H9 (cell line): ENCODE measurements around the gene MED17. TPM values are rescaled to one million over a fixed set of nuclear protein-coding genes. Genes with fewer than 3 reads are reported as not detected.

Experiments
- DNase-seq: peaks from one replicate; pipeline ENCODE4 v3.0.0-alpha.2; 2017
- H2AFZ ChIP-seq: one replicate; pipeline ENCODE4 v1.6.1; 2013; ENCODE audit warnings: mild to moderate bottlenecking, low read length, control low read depth, moderate library complexity
- H2AK5ac ChIP-seq: 2 replicates; pipeline ENCODE4 v1.6.1; 2013; ENCODE audit warnings: low read length, control low read depth, mixed read lengths; ENCODE audit not compliant: insufficient read length
- H2BK120ac ChIP-seq: one replicate; pipeline ENCODE4 v1.6.1; 2013; ENCODE audit warnings: low read depth, mild to moderate bottlenecking, low read length, control low read depth, inconsistent platforms; ENCODE audit not compliant: poor library complexity, severe bottlenecking
- H2BK12ac ChIP-seq: 2 replicates; pipeline ENCODE4 v1.6.1; 2013; ENCODE audit warnings: low read length, control low read depth, mixed read lengths, low read depth; ENCODE audit not compliant: insufficient read length
- H2BK15ac ChIP-seq: 2 replicates; pipeline ENCODE4 v1.6.1; 2013; ENCODE audit warnings: low read depth, low read length, control low read depth
- H2BK20ac ChIP-seq: one replicate; pipeline ENCODE4 v1.6.1; 2013; ENCODE audit warnings: low read depth, mild to moderate bottlenecking, low read length, control low read depth, inconsistent platforms; ENCODE audit not compliant: poor library complexity, severe bottlenecking
- H2BK5ac ChIP-seq: 2 replicates; pipeline ENCODE4 v1.6.1; 2013; ENCODE audit warnings: low read length, control low read depth, mixed read lengths; ENCODE audit not compliant: insufficient read length
- H3K14ac ChIP-seq: 2 replicates; pipeline ENCODE4 v1.6.1; 2013; ENCODE audit warnings: low read length, control low read depth; ENCODE audit not compliant: insufficient read depth
- H3K18ac ChIP-seq: 2 replicates; pipeline ENCODE4 v1.6.1; 2013; ENCODE audit warnings: low read depth, mild to moderate bottlenecking, mixed read lengths, low read length, control low read depth; ENCODE audit not compliant: insufficient read length
- H3K23ac ChIP-seq: 2 replicates; pipeline ENCODE4 v1.6.1; 2013; ENCODE audit warnings: low read length, control low read depth, mixed read lengths, low read depth; ENCODE audit not compliant: insufficient read length
- H3K23me2 ChIP-seq: 2 replicates; pipeline ENCODE4 v1.6.1; 2013; ENCODE audit warnings: low read depth, mild to moderate bottlenecking, mixed read lengths, low read length, control low read depth; ENCODE audit not compliant: insufficient read length, poor library complexity, severe bottlenecking
- H3K27ac ChIP-seq: 2 replicates; pipeline ENCODE4 v1.5.1; 2013; ENCODE audit warnings: low read length, control low read depth, mixed read lengths, low read depth; ENCODE audit not compliant: insufficient read length
- H3K27me3 ChIP-seq: 2 replicates; pipeline ENCODE4 v1.6.1; 2013; ENCODE audit warnings: low read length, control low read depth, inconsistent platforms; ENCODE audit not compliant: insufficient read depth
- H3K4ac ChIP-seq: 2 replicates; pipeline ENCODE4 v1.6.1; 2013; ENCODE audit warnings: low read depth, mild to moderate bottlenecking, control low read depth, inconsistent platforms, low read length, moderate library complexity
- H3K4me1 ChIP-seq: 2 replicates; pipeline ENCODE4 v1.6.1; 2013; ENCODE audit warnings: low read length, control low read depth, inconsistent platforms; ENCODE audit not compliant: insufficient read depth
- H3K4me2 ChIP-seq: 2 replicates; pipeline ENCODE4 v1.6.1; 2013; ENCODE audit warnings: low read length, control low read depth, mixed read lengths; ENCODE audit not compliant: insufficient read length, insufficient read depth
- H3K56ac ChIP-seq: 2 replicates; pipeline ENCODE4 v1.6.1; 2013; ENCODE audit warnings: low read depth, mild to moderate bottlenecking, mixed read lengths, low read length, control low read depth; ENCODE audit not compliant: insufficient read length
- H3K79me1 ChIP-seq: 2 replicates; pipeline ENCODE4 v1.6.1; 2013; ENCODE audit warnings: low read depth, mild to moderate bottlenecking, moderate library complexity, low read length, control low read depth, inconsistent platforms; ENCODE audit not compliant: insufficient read depth, poor library complexity, severe bottlenecking
- H3K79me2 ChIP-seq: 2 replicates; pipeline ENCODE4 v1.6.1; 2013; ENCODE audit warnings: low read length, control low read depth, inconsistent platforms; ENCODE audit not compliant: insufficient read depth
- H3K9ac ChIP-seq: 2 replicates; pipeline ENCODE4 v1.6.1; 2013; ENCODE audit warnings: low read length, control low read depth, mixed read lengths; ENCODE audit not compliant: insufficient read length; ENCODE audit errors: extremely low read depth
- H3K9me3 ChIP-seq: one replicate; pipeline ENCODE4 v1.6.1; 2013; ENCODE audit warnings: low read depth, low read length, inconsistent platforms; ENCODE audit not compliant: control insufficient read depth
- H3T11ph ChIP-seq: one replicate; pipeline ENCODE4 v1.6.1; 2013; ENCODE audit warnings: mild to moderate bottlenecking, low read length, control low read depth, inconsistent platforms
- H4K20me1 ChIP-seq: one replicate; pipeline ENCODE4 v1.6.1; 2013; ENCODE audit not compliant: control insufficient read depth, insufficient read length, insufficient read depth
- H4K5ac ChIP-seq: 2 replicates; pipeline ENCODE4 v1.6.1; 2013; ENCODE audit warnings: low read depth, mild to moderate bottlenecking, mixed read lengths, low read length, control low read depth; ENCODE audit not compliant: insufficient read length
- H4K8ac ChIP-seq: replicated peaks from 2 replicates; pipeline ENCODE4 v1.6.1; 2013; ENCODE audit warnings: low read length, control low read depth, mixed read lengths, low read depth; ENCODE audit not compliant: insufficient read length
- H4K91ac ChIP-seq: 2 replicates; pipeline ENCODE4 v1.6.1; 2013; ENCODE audit warnings: low read depth, mild to moderate bottlenecking, moderate library complexity, mixed read lengths, low read length, control low read depth; ENCODE audit not compliant: insufficient read length
- H3K27ac Mint-ChIP-seq, 3 experiments: 2 replicates in 2 of 3; 3 replicates in 1 of 3; pipeline ENCODE4 v1.8.0; 2020 to 2021; ENCODE audit warnings: mixed read lengths in 3 of 3, mild to moderate bottlenecking in 1 of 3, moderate library complexity in 1 of 3
- H3K27me3 Mint-ChIP-seq: 2 replicates; pipeline ENCODE4 v1.8.0; 2021; ENCODE audit warnings: low read depth, mild to moderate bottlenecking, moderate library complexity, mixed read lengths
- H3K36me3 Mint-ChIP-seq, 3 experiments: 2 replicates in 2 of 3; 3 replicates in 1 of 3; pipeline ENCODE4 v1.8.0; 2020 to 2021; ENCODE audit warnings: low read depth in 3 of 3, mixed read lengths in 3 of 3; ENCODE audit not compliant: insufficient read depth in 1 of 3
- H3K4me1 Mint-ChIP-seq, 2 experiments: 2 replicates each; pipeline ENCODE4 v1.8.0; 2020; ENCODE audit warnings: mixed read lengths in 2 of 2
- H3K4me3 Mint-ChIP-seq, 2 experiments: 2 replicates in 1 of 2; 3 replicates in 1 of 2; pipeline ENCODE4 v1.8.0; 2020 to 2021; ENCODE audit warnings: mild to moderate bottlenecking in 2 of 2, mixed read lengths in 2 of 2, moderate library complexity in 1 of 2
- H3K9me3 Mint-ChIP-seq, 2 experiments: 2 replicates in 1 of 2; 3 replicates in 1 of 2; pipeline ENCODE4 v1.8.0; 2020; ENCODE audit warnings: mild to moderate bottlenecking in 2 of 2, mixed read lengths in 2 of 2, moderate library complexity in 1 of 2
- CTCF ChIP-seq: fragments of 200-600 bp; sonication (generic); conservative IDR thresholded peaks from 3 replicates; pipeline ENCODE4 v1.8.0; 2021; ENCODE audit warnings: antibody characterized with exemption, mild to moderate bottlenecking
- WGBS: extraction: QIAGEN DNeasy Blood & Tissue Kit; methylation state at CpG from one replicate; pipeline ENCODE4 v1.1.7; 2013; ENCODE audit warnings: missing lambda C conversion rate, low lambda C conversion rate, mixed read lengths; ENCODE audit not compliant: insufficient read length; ENCODE audit errors: extremely low coverage; 5-methylcytosine and 5-hydroxymethylcytosine counted together
- total RNA-seq: library from RNA; stranded (reverse); gene quantifications from 2 replicates; pipeline ENCODE4 v1.2.1, GENCODE V29; 2021

Gene MED17
- total RNA-seq, 1 experiment from 2014 or later = 43.3 TPM

GRCh38 chr11:93827363-93827762 is 43.3 kb downstream of the MED17 start:
- no peaks in the 10 kb centered on the region for H4K20me1 ChIP-seq
- no peaks in the 10 kb centered on the region for H3K27me3 ChIP-seq
- H4K5ac ChIP-seq = no peak overlapping the region
- H4K91ac ChIP-seq = no peak overlapping the region
- H3K4me2 ChIP-seq = no peak overlapping the region
- no peaks in the 10 kb centered on the region for H3K9me3 Mint-ChIP-seq
- no peak overlapping the region for H3K56ac ChIP-seq
- H2BK5ac ChIP-seq = no peak overlapping the region
- H3K79me1 ChIP-seq = no peaks in the 10 kb centered on the region
- no peak overlapping the region for H3K18ac ChIP-seq
- no peak overlapping the region for H3K9ac ChIP-seq
- H3K9me3 ChIP-seq = no peaks in the 10 kb centered on the region
- H3K14ac ChIP-seq = no peak overlapping the region
- no peak for TF ChIP-seq CTCF
- H2AFZ ChIP-seq = no peak overlapping the region
- no peak for DNase-seq
- H3K27ac ChIP-seq = no peak overlapping the region
- whole genome bisulfite sequencing = no CpG with 5 or more reads among the region's 1 CpG
- no peak overlapping the region for H3T11ph ChIP-seq
- no peak overlapping the region for H3K23ac ChIP-seq
- no peaks in the 10 kb centered on the region for H3K79me2 ChIP-seq
- no peak overlapping the region for H2BK20ac ChIP-seq
- no peak overlapping the region for H2BK120ac ChIP-seq
- H4K8ac ChIP-seq = no peak overlapping the region
- no peaks in the 10 kb centered on the region; the same call in 1 of the 2 replicates for H3K27me3 Mint-ChIP-seq
- H3K23me2 ChIP-seq = no peaks in the 10 kb centered on the region
- no peaks in the 10 kb centered on the region; a peak in 1 of 4 replicates for H3K4me1 Mint-ChIP-seq
- H2AK5ac ChIP-seq = no peak overlapping the region
- H3K36me3 Mint-ChIP-seq = no peaks in the 10 kb centered on the region
- no peak overlapping the region for H2BK12ac ChIP-seq
- no peaks in the 10 kb centered on the region for H3K4me1 ChIP-seq
- no peak overlapping the region for H3K4ac ChIP-seq
- no peak overlapping the region for H3K27ac Mint-ChIP-seq
- H3K4me3 Mint-ChIP-seq = no peak overlapping the region
- no peak overlapping the region for H2BK15ac ChIP-seq
